IMR-90 (cell line): ENCODE data around the gene OR52B4. TPM values are rescaled to one million over a fixed set of nuclear protein-coding genes. Genes with fewer than 3 reads are reported as not detected.

ENCODE experiments used
- ATAC-seq: fragments of 200-7000 bp; cut with Tn5 transposase; 2 replicates; pipeline ENCODE4 v1.9.1; 2020; ENCODE audit warnings: low read depth, mild to moderate bottlenecking, moderate library complexity
- BruUV-seq: library from RNA; stranded (reverse); fragments of 400-500 nt; replicated peaks from 2 replicates; lab custom pipeline; 2021; lab: Mats Ljungman, UMichigan
- CTCF ChIA-PET: fragments of 300-600 bp; formaldehyde crosslinking; extraction: SDS; loops from one replicate; lab custom pipeline; 2021; ENCODE audit warnings: antibody characterized with exemption; lab: Yijun Ruan, JAX
- POLR2A ChIA-PET: fragments of 300-600 bp; sonication (Branson Sonifier 250); formaldehyde crosslinking; loops from one replicate; lab custom pipeline; 2022; ENCODE audit warnings: antibody characterized with exemption; ENCODE audit not compliant: unreplicated experiment; lab: Charles Lee
- DNase-seq: peaks from one replicate; pipeline ENCODE4 v3.0.0; 2013
- H2AFZ ChIP-seq: replicated peaks from 2 replicates; pipeline ENCODE3; 2013; ENCODE audit warnings: low read length, mild to moderate bottlenecking; ENCODE audit not compliant: poor library complexity
- H2AK5ac ChIP-seq: 2 replicates; pipeline ENCODE4 v1.6.1; 2013; ENCODE audit warnings: low read depth, low read length, inconsistent platforms
- H2AK9ac ChIP-seq: replicated peaks from 2 replicates; pipeline ENCODE3; 2013; ENCODE audit warnings: mild to moderate bottlenecking, low read depth, low read length, moderate library complexity; ENCODE audit not compliant: poor library complexity
- H2BK120ac ChIP-seq: 2 replicates; pipeline ENCODE4 v1.6.1; 2013; ENCODE audit warnings: low read depth, low read length, inconsistent platforms
- H2BK15ac ChIP-seq: 3 replicates; pipeline ENCODE4 v1.6.1; 2013; ENCODE audit warnings: low read depth, low read length, inconsistent platforms
- H2BK20ac ChIP-seq: 2 replicates; pipeline ENCODE4 v1.6.1; 2013; ENCODE audit warnings: low read depth, mild to moderate bottlenecking, inconsistent platforms, low read length, moderate library complexity
- H2BK5ac ChIP-seq: 2 replicates; pipeline ENCODE4 v1.6.1; 2013; ENCODE audit warnings: mild to moderate bottlenecking, low read depth, low read length, inconsistent platforms; ENCODE audit not compliant: poor library complexity, severe bottlenecking
- H3K14ac ChIP-seq: replicated peaks from 2 replicates; pipeline ENCODE4 v1.6.1; 2013; ENCODE audit warnings: low read depth, low read length, inconsistent platforms
- H3K18ac ChIP-seq: 2 replicates; pipeline ENCODE4 v1.6.1; 2013; ENCODE audit warnings: low read depth, low read length, control low read depth
- H3K23ac ChIP-seq: 2 replicates; pipeline ENCODE4 v1.6.1; 2013; ENCODE audit warnings: low read depth, low read length, inconsistent platforms
- H3K27ac ChIP-seq: 2 replicates; pipeline ENCODE4 v1.5.1; 2013; ENCODE audit warnings: mild to moderate bottlenecking, control low read depth, low read length; ENCODE audit not compliant: insufficient read depth
- H3K27me3 ChIP-seq: 2 replicates; pipeline ENCODE4 v1.6.1; 2013; ENCODE audit warnings: low read length; ENCODE audit not compliant: control insufficient read depth, insufficient read depth
- H3K36me3 ChIP-seq: 2 replicates; pipeline ENCODE4 v1.6.1; 2013; ENCODE audit warnings: low read length, mixed read lengths; ENCODE audit not compliant: control insufficient read depth, insufficient read depth
- H3K4ac ChIP-seq: 2 replicates; pipeline ENCODE4 v1.6.1; 2013; ENCODE audit warnings: low read depth, low read length, inconsistent platforms
- H3K4me1 ChIP-seq: 2 replicates; pipeline ENCODE4 v1.6.1; 2013; ENCODE audit warnings: low read length, mixed read lengths; ENCODE audit not compliant: control insufficient read depth, insufficient read depth
- H3K4me2 ChIP-seq: 2 replicates; pipeline ENCODE4 v1.6.1; 2013; ENCODE audit warnings: low read depth, mild to moderate bottlenecking, control low read depth, low read length, moderate library complexity
- H3K4me3 ChIP-seq: 2 replicates; pipeline ENCODE4 v1.5.1; 2013; ENCODE audit warnings: low read depth, mild to moderate bottlenecking, control low read depth, low read length, moderate library complexity; ENCODE audit not compliant: insufficient read depth
- H3K56ac ChIP-seq: 2 replicates; pipeline ENCODE4 v1.6.1; 2013; ENCODE audit warnings: low read length, inconsistent platforms; ENCODE audit not compliant: insufficient read depth; ENCODE audit errors: extremely low read depth
- H3K79me1 ChIP-seq, 2 experiments: 2 replicates each; pipeline ENCODE4 v1.6.1; 2013; ENCODE audit warnings: low read length in 2 of 2, inconsistent platforms in 1 of 2, low read depth in 1 of 2
- H3K9ac ChIP-seq: 2 replicates; pipeline ENCODE4 v1.6.1; 2013; ENCODE audit warnings: low read depth, low read length, control low read depth
- H3K9me1 ChIP-seq: 2 replicates; pipeline ENCODE4 v1.6.1; 2013; ENCODE audit warnings: low read length, inconsistent platforms; ENCODE audit not compliant: insufficient read depth
- H3K9me3 ChIP-seq: 2 replicates; pipeline ENCODE4 v1.6.1; 2013; ENCODE audit warnings: low read length; ENCODE audit not compliant: control insufficient read depth, insufficient read depth
- H4K20me1 ChIP-seq: 2 replicates; pipeline ENCODE4 v1.6.1; 2013; ENCODE audit warnings: low read length, inconsistent platforms; ENCODE audit not compliant: insufficient read depth
- H4K5ac ChIP-seq: 2 replicates; pipeline ENCODE4 v1.6.1; 2013; ENCODE audit warnings: mild to moderate bottlenecking, low read depth, low read length, control low read depth
- H4K8ac ChIP-seq, 2 experiments: 2 replicates each; pipeline ENCODE4 v1.6.1; 2013; ENCODE audit warnings: low read depth in 2 of 2, low read length in 2 of 2, control low read depth in 1 of 2, inconsistent platforms in 1 of 2
- H4K91ac ChIP-seq: 2 replicates; pipeline ENCODE4 v1.6.1; 2013; ENCODE audit warnings: low read depth, low read length, inconsistent platforms; ENCODE audit not compliant: insufficient read depth
- CEBPB ChIP-seq: IDR thresholded peaks from 2 replicates; pipeline ENCODE4 v1.6.1; 2012; ENCODE audit warnings: low read depth, low read length, improper control_type of control experiment
- CHD1 ChIP-seq: IDR thresholded peaks from 2 replicates; pipeline ENCODE4 v1.6.1; 2012; ENCODE audit warnings: low read depth, low read length, improper control_type of control experiment
- ELK1 ChIP-seq: fragments of 150-350 bp; IDR thresholded peaks from 2 replicates; pipeline ENCODE4 v1.6.1; 2016; ENCODE audit warnings: low read depth, mild to moderate bottlenecking, low read length, moderate library complexity, borderline replicate concordance
- NFE2L2 ChIP-seq: fragments of 150-350 bp; IDR thresholded peaks from 2 replicates; pipeline ENCODE4 v1.6.1; 2016; ENCODE audit warnings: low read depth, mild to moderate bottlenecking, low read length
- RAD21 ChIP-seq: IDR thresholded peaks from 2 replicates; pipeline ENCODE4 v1.6.1; 2012; ENCODE audit warnings: low read length, improper control_type of control experiment
- RCOR1 ChIP-seq: IDR thresholded peaks from 2 replicates; pipeline ENCODE4 v1.6.1; 2012; ENCODE audit warnings: mild to moderate bottlenecking, low read length, improper control_type of control experiment; ENCODE audit not compliant: insufficient replicate concordance
- WGBS, 2 experiments: methylation state at CpG; one replicate each; pipeline versions ENCODE4 v1.1.5 to v1.1.7; 2013; ENCODE audit warnings: missing lambda C conversion rate in 2 of 2; ENCODE audit not compliant: insufficient read length in 1 of 2; ENCODE audit errors: extremely low coverage in 2 of 2; 5-methylcytosine and 5-hydroxymethylcytosine counted together
- dilution Hi-C: fragments of 300-500 bp; cut with HindIII; formaldehyde crosslinking; loops from one replicate; pipeline ENCODE4 v1.14.3; 2018; ENCODE audit warnings: low sequenced_read_pairs; ENCODE audit not compliant: unreplicated experiment
- in situ Hi-C: fragments of 300-500 bp; cut with MboI; formaldehyde crosslinking; loops from 3 replicates; pipeline ENCODE4 v1.14.3; 2019; ENCODE audit warnings: low sequenced_read_pairs, inconsistent platforms, mixed read lengths
- intact Hi-C: fragments of 100-400 bp; cut with micrococcal nuclease; formaldehyde crosslinking; loops from 2 replicates; pipeline ENCODE4 v1.10.0; 2022
- polyA plus RNA-seq, 3 experiments: library from polyadenylated mRNA; depleted of rRNA; stranded (reverse); fragments of >200 nt; gene quantifications; 2 replicates each; pipeline ENCODE4 v1.2.3, GENCODE V29; 2012; ENCODE audit warnings: low replicate concordance in 1 of 3
- total RNA-seq: library from RNA; depleted of rRNA; stranded (reverse); fragments of >200 nt; gene quantifications from 2 replicates; pipeline ENCODE4 v1.2.3, GENCODE V29; 2012

OR52B4 gene
- total and polyA plus RNA-seq, 2 of the 4 experiments (the other 2 are of a cell fraction): not detected

DNA sequence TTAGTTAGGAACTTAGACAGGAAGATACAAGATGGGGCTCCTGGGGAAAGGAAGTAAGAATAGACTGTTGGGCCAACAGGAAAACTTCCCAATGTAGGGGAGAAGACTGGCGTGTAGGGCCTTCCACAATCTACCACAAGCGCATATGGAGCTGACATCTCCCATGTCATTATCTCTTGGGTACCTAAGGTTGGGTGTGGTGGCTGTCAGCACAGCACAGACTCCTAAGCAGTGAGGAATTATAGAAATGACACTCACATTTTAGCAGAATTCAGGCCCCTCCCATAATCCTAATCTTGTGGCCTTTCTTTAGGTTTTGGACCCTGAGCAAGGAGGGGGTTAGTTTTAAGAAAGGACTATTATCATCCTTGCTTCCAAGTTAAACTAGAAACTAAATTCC, 13.7 kb upstream of the OR52B4 start:
- H3K56ac ChIP-seq: no peak overlapping the region
- no peak overlapping the region for H2BK5ac ChIP-seq
- no peak for TF ChIP-seq CHD1
- no peak for TF ChIP-seq ELK1
- TF ChIP-seq RAD21: no peak
- TF ChIP-seq NFE2L2: no peak
- no peak for TF ChIP-seq RCOR1
- TF ChIP-seq CEBPB: no peak
- no peak overlapping the region for H4K91ac ChIP-seq
- dilution Hi-C loops (no loop called here), in situ Hi-C loops (no loop called here), intact Hi-C loops (no loop called here)
- H3K4me1 ChIP-seq: no peaks in the 10 kb centered on the region
- no peaks in the 10 kb centered on the region for H3K9me3 ChIP-seq
- H3K36me3 ChIP-seq: peaks cover 10% of the 10 kb centered on the region
- no peak overlapping the region for H2AK9ac ChIP-seq
- H3K4me2 ChIP-seq: no peak overlapping the region
- DNase-seq (no peak), ATAC-seq (no peak)
- H3K27me3 ChIP-seq: no peaks in the 10 kb centered on the region
- BruUV-seq: no TSS peak
- H3K4me3 ChIP-seq: no peak overlapping the region
- no peak overlapping the region for H3K23ac ChIP-seq
- no peak overlapping the region for H2BK20ac ChIP-seq
- no peak overlapping the region for H3K14ac ChIP-seq
- H2AFZ ChIP-seq: no peak overlapping the region
- H4K8ac ChIP-seq: no peak overlapping the region
- POLR2A ChIA-PET: no interaction called here
- H2AK5ac ChIP-seq: no peak overlapping the region
- no peak overlapping the region for H3K4ac ChIP-seq
- no peak overlapping the region for H2BK15ac ChIP-seq
- no peaks in the 10 kb centered on the region for H3K9me1 ChIP-seq
- no peak overlapping the region for H3K27ac ChIP-seq
- H3K18ac ChIP-seq: no peak overlapping the region
- no peak overlapping the region for H4K5ac ChIP-seq
- H2BK120ac ChIP-seq: no peak overlapping the region
- H3K79me1 ChIP-seq: no peaks in the 10 kb centered on the region
- H3K9ac ChIP-seq: no peak overlapping the region
- H4K20me1 ChIP-seq: no peaks in the 10 kb centered on the region
- no CpG with 5 or more reads among the region's 2 CpGs for WGBS, 2 experiments
- CTCF ChIA-PET: no interaction called here
